Activated naive CD8-positive, alpha-beta T cell treated with anti-CD3 and anti-CD28 coated beads for 36 hours (primary cell): ENCODE results near the gene CYFIP2. TPM values are rescaled to one million over a fixed set of nuclear protein-coding genes. Genes with fewer than 3 reads are reported as not detected.
A peak's percentile ranks its signal among the peaks of the same experiment; 100 is the strongest.
"Not testable (repeated sequence)": the region's sequence is repeated elsewhere in the genome, so short reads cannot be mapped to it uniquely, and the experiment has no call there.

Experiments used
- DNase-seq: peaks from one replicate; pipeline ENCODE4 v3.0.0; 2021
- H3K27ac Mint-ChIP-seq: one replicate; pipeline ENCODE4 v1.8.0; 2022; ENCODE audit warnings: mild to moderate bottlenecking, moderate library complexity, mixed read lengths
- H3K27me3 Mint-ChIP-seq: one replicate; pipeline ENCODE4 v1.8.0; 2022; ENCODE audit warnings: mild to moderate bottlenecking, mixed read lengths
- H3K36me3 Mint-ChIP-seq: one replicate; pipeline ENCODE4 v1.8.0; 2021; ENCODE audit warnings: mild to moderate bottlenecking, mixed read lengths
- H3K4me1 Mint-ChIP-seq: one replicate; pipeline ENCODE4 v1.8.0; 2021; ENCODE audit warnings: mixed read lengths
- H3K4me3 Mint-ChIP-seq: one replicate; pipeline ENCODE4 v1.8.0; 2022; ENCODE audit warnings: mild to moderate bottlenecking, moderate library complexity, mixed read lengths
- H3K9me3 Mint-ChIP-seq: one replicate; pipeline ENCODE4 v1.8.0; 2022; ENCODE audit warnings: mixed read lengths
- total RNA-seq, 2 experiments: library from RNA; stranded (reverse); gene quantifications; one replicate each; pipeline ENCODE4 v1.2.3, GENCODE V29; 2021

CYFIP2 gene
- total RNA-seq, result 100 to 1,000 TPM; 324 to 325 TPM

DNA sequence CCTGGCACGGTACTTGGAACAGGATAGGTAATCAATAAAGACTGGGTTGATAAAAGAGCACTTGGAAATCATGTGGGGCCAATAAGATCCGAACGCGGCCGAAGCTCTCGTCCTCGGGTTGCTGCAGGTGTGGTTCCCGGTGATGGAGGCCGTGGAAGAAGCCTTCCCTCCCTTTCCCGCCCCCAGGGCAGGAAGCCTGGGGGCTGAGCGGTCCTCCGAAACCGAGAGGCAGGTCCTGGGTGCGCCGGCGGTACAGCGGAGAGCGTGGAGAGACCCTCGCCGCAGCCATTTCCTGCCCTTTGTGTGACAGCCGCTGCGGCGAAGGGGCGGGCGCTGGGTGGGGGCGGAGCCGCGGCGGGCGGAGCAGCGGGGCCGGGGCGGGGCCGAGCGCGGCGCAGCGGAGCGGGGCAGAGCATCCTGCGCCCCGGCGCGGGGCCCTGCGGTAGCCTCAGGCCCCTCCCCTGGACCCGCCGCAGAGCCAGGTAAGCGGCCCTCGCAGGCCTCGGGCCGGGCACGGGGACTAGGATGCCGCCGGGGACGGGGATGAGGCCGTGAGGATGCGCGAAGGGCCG lies at the start of gene CYFIP2:
CYFIP2 (plus strand) TSS at position 410 of the 572 bp plus-strand sequence. CDS start 19,239 bp downstream, outside the sequence.
- no peaks in the 10 kb centered on the region for H3K9me3 Mint-ChIP-seq
- H3K27me3 Mint-ChIP-seq, result no peaks in the 10 kb centered on the region
- peak; percentile 87 for DNase-seq
- H3K27ac Mint-ChIP-seq, result peak within 1 kb of the TSS; percentile 98
- H3K36me3 Mint-ChIP-seq, result peaks cover 43% of the 10 kb centered on the region
- peaks cover 65% of the 10 kb centered on the region for H3K4me1 Mint-ChIP-seq
- peak within 1 kb of the TSS; percentile 97 for H3K4me3 Mint-ChIP-seq

GRCh38 chr5:157216391-157217142 lies 49.4 kb upstream of the CYFIP2 start:
- no peak for DNase-seq
- Mint-ChIP-seq H3K4me1 (peaks cover 96% of the 10 kb centered on the region), H3K9me3 (peaks cover 13% of the 10 kb centered on the region), H3K4me3 (peak overlapping the region; percentile 65), H3K27ac (peak overlapping the region; percentile 89), H3K27me3 (no peaks in the 10 kb centered on the region), H3K36me3 (peaks cover 94% of the 10 kb centered on the region)

- H3K36me3 Mint-ChIP-seq, result peaks cover 92% of the 10 kb centered on the region
- peaks cover 8% of the 10 kb centered on the region for H3K9me3 Mint-ChIP-seq
Measured at GRCh38 chr5:157217289-157218024, 48.5 kb upstream of the CYFIP2 start.

DNA sequence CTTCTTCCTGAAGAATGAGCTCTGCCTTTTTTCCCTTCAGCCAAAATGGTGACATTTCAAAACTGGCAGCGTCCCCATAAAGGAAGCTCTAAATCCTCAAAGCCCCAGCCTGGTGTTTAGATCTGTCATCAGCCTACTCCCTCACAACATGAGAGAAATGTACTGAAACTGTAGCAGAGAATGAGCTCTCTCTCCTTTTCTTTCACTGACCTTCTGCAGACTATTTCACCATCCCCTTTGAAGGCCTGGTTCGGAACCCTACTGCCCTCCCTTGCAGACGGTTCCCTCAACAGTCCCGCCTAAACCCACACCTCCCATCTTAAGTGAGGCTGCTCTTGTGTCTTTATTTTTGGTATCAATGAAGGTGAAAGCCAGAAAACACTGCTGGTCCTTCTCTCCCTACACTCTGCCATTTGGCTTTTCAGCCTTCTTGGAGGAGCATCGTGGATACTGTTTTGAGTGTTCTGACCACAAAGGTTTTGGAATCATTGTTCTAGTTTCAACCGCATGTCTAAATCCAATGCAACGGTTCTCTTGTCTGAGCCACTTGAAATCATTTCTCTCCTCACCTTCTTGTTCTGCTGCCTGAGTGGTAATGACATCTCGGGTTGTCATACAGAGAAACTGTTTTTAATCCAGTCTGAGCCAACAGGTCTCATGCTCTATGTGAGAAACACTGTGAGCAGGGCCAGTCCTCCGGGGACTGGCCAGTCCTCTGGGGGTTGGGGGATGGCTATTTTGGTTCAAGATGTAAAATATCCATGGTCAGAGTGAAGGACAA lies 46.2 kb upstream of the CYFIP2 start:
- H3K36me3 Mint-ChIP-seq, result peaks cover 89% of the 10 kb centered on the region
- peaks cover 92% of the 10 kb centered on the region for H3K4me1 Mint-ChIP-seq
- peaks cover 4% of the 10 kb centered on the region for H3K9me3 Mint-ChIP-seq
- H3K4me3 Mint-ChIP-seq, result peak overlapping the region; percentile 59
- H3K27ac Mint-ChIP-seq, result peak overlapping the region; percentile 89
- no peaks in the 10 kb centered on the region for H3K27me3 Mint-ChIP-seq
- peak; percentile 51 for DNase-seq

More at GRCh38 chr5:157217289-157218024, 48.5 kb upstream of the CYFIP2 start:
- peak; percentile 57 for DNase-seq
- peak overlapping the region; percentile 49 for H3K4me3 Mint-ChIP-seq
- peaks cover 96% of the 10 kb centered on the region for H3K4me1 Mint-ChIP-seq
- H3K27me3 Mint-ChIP-seq, result no peaks in the 10 kb centered on the region
- peak overlapping the region; percentile 89 for H3K27ac Mint-ChIP-seq

DNA sequence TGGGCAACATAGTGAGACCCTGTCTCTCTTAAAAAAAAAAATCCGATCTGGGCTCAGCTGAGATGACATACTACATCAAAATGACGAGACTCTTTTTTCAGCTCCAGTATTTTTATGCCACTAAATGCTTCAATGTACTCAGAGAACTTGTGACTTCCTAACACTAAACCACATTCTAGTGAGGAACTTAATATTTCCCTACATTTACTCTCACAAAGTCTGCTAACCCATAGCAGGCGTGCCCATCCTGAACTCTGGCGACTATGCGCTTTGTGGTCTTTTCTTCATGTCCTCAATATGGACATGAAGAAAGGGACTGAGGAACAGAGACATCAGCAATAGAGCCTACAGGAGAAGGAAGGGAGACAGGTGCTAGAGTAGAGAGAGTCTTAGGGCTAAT lies 44.0 kb upstream of the CYFIP2 start:
- H3K4me1 Mint-ChIP-seq, result peaks cover 91% of the 10 kb centered on the region
- peaks cover 90% of the 10 kb centered on the region for H3K36me3 Mint-ChIP-seq
- peak overlapping the region; percentile 93 for H3K4me3 Mint-ChIP-seq
- H3K27ac Mint-ChIP-seq, result peak overlapping the region; percentile 99
- no peaks in the 10 kb centered on the region for H3K27me3 Mint-ChIP-seq
- H3K9me3 Mint-ChIP-seq, result peaks cover 2% of the 10 kb centered on the region
- DNase-seq, result no peak

DNA sequence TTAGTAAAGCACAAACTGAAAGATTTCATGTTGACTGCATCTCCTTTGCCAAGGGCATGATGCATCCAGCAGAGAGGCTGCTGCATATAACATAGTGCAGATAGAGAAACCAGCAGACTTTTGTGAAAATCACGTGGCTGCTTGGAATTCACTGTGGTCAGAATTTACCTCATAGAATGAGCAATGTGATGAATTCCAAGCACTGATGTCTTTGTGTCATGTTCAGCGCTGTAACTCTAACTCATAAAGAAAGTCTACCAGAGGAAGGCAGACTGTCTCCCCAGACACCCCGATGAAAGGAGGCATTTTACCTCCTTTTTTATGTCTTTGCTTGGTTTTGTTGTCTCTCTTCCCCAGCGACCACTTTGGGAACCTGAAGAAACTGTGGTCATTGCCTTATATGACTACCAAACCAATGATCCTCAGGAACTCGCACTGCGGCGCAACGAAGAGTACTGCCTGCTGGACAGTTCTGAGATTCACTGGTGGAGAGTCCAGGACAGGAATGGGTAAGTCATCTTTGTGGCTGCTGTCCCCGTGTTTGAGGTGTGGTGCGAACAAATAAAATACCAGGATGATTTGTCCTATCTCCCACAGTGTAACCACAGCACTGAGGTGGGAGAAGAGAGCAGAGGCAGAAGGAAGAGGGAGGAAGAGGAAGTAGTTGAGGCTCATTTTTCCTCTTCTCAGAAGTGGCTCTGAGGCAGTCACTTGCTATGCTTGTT lies 43.3 kb upstream of the CYFIP2 start:
- Mint-ChIP-seq H3K9me3 (peaks cover 2% of the 10 kb centered on the region), H3K4me3 (peak overlapping the region; percentile 93), H3K4me1 (peaks cover 88% of the 10 kb centered on the region), H3K27ac (peak overlapping the region; percentile 99), H3K27me3 (no peaks in the 10 kb centered on the region), H3K36me3 (peaks cover 89% of the 10 kb centered on the region)
- DNase-seq, result peak; percentile 73

DNA sequence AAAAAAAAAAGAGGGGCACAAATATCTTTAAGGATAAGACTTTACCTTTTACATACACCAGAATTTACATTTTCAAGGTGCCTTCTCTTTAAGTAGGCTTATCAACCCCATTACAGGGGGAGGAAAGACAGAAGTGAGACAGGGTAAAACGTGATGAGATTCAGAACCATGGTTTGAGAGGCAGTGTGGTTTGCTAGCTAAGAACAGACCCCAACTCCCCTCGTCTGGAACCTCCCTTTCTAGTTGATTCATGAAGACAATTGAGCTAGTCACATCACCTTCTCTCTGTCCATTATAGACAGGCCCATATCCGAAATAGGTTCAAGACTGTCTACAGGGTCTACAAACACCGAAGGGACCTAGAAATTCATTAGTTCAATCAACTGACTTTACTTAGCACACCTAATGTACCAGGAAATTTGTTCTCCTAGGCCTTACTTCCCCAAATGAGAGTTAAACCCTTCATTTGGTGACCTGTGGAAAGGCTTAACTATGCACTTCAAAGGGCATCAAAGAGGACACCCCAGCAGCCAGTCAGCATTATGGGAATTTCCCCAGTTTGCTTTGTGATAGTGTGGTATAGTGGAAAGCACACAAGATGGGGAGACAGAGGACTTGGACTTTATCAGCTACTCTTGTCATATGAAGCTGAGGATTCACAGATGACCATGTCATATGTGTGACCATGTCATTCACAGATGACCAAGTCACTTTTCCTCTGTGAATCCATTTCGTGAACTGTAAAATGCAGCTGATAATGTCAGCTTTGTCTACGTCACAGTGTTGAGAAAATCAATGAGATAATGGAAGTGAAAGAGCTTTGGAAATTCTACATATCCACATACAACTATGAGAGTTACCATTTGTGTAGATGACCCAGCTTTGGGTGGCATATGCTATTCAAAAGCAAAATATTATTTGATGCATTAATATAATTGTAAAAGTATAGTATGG lies 40.2 kb upstream of the CYFIP2 start:
- peaks cover 76% of the 10 kb centered on the region for H3K36me3 Mint-ChIP-seq
- H3K9me3 Mint-ChIP-seq, result peaks cover 2% of the 10 kb centered on the region
- H3K4me3 Mint-ChIP-seq, result peak overlapping the region; percentile 82
- peak overlapping the region; percentile 97 for H3K27ac Mint-ChIP-seq
- H3K27me3 Mint-ChIP-seq, result no peaks in the 10 kb centered on the region
- H3K4me1 Mint-ChIP-seq, result peaks cover 75% of the 10 kb centered on the region
- DNase-seq, result no peak

- no peak for DNase-seq
- Mint-ChIP-seq H3K36me3 (peaks cover 72% of the 10 kb centered on the region), H3K27ac (peak overlapping the region; percentile 74), H3K4me1 (peaks cover 74% of the 10 kb centered on the region), H3K9me3 (peaks cover 2% of the 10 kb centered on the region), H3K4me3 (no peak overlapping the region), H3K27me3 (no peaks in the 10 kb centered on the region)
Measured at GRCh38 chr5:157230610-157231009, 35.3 kb upstream of the CYFIP2 start.

DNA sequence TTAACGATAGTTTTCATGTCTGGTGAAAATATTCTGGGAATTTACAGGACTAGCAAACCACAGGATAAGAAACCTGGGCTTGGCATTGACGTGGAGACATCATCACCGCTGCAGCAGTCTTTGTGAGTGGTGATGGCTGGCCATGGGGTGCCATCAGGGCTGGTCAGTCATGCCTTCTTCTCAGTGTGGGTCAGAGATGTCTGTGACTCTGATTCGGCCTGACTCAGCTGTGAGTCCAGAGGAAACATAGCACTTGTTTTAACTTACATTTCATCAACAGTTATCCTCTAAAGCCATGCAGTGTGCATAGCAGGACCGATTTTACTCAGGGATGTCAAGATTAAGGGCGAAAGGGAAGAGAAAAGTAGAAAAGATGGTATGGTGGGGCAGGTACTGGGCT lies 33.2 kb upstream of the CYFIP2 start:
- Mint-ChIP-seq H3K4me1 (peaks cover 68% of the 10 kb centered on the region), H3K4me3 (peak overlapping the region; percentile 30), H3K27me3 (no peaks in the 10 kb centered on the region), H3K27ac (peak overlapping the region; percentile 82), H3K36me3 (peaks cover 68% of the 10 kb centered on the region), H3K9me3 (no peaks in the 10 kb centered on the region)
- DNase-seq, result no peak

DNA sequence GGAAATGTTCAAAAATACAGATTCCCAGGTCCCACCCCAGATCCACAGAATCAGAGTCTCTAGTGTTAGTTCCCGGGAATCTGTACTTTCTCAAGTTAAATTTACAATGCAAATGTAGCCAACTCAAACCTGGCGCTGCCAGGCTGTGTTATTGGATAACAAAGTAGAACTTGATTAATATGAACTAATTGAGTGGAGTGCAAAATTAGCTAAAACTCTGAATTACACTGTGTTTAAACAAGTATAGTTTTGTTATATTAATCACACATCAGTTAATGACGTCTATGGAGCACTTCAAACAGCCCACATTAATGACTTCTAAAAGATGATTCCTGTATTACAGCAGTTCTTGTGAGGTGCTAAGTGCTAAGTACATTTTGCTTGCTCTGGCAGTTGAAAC lies 32.4 kb upstream of the CYFIP2 start:
- H3K9me3 Mint-ChIP-seq, result no peaks in the 10 kb centered on the region
- H3K36me3 Mint-ChIP-seq, result peaks cover 70% of the 10 kb centered on the region
- peaks cover 67% of the 10 kb centered on the region for H3K4me1 Mint-ChIP-seq
- no peaks in the 10 kb centered on the region for H3K27me3 Mint-ChIP-seq
- peak overlapping the region; percentile 82 for H3K27ac Mint-ChIP-seq
- no peak for DNase-seq
- peak overlapping the region; percentile 30 for H3K4me3 Mint-ChIP-seq

DNA sequence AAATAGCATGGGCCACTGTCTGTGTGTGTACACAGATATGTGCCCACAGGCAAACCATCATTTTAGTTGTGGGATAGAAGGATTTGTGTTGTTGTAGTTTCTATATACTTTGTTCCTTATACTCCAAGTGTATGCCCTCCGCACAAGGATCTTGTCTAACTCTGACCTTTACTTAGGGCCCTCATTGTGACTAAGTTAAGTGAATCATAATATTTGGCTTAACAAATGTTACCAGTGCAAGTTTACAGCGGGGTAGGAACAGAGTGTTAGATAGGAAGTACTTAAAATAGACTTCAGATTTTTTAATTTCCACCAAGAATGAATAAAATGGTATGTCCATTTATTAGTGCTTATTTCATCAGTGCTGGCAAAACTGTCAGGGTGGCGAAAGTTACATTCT lies 29.5 kb upstream of the CYFIP2 start:
- H3K27ac Mint-ChIP-seq, result peak overlapping the region; percentile 61
- no peak for DNase-seq
- H3K27me3 Mint-ChIP-seq, result no peaks in the 10 kb centered on the region
- peaks cover 66% of the 10 kb centered on the region for H3K4me1 Mint-ChIP-seq
- no peaks in the 10 kb centered on the region for H3K9me3 Mint-ChIP-seq
- peaks cover 81% of the 10 kb centered on the region for H3K36me3 Mint-ChIP-seq
- no peak overlapping the region for H3K4me3 Mint-ChIP-seq

DNA sequence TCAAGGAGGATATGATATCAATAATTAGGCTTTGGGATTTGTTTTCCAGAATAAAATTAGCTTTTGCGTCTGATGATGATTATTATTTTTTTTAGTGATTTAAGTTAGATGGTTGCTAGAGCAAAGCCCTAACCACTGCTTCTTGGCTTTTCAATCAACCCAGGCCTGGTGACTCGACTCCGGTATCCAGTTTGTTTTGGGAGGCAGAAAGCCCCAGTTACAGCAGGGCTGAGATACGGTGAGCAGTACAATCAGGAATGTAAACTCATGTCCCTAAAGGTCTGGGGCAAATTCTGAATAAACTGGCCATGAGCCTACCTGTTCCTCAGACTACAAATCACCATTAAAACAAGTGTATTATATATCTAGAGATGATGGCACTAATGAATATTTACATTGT lies 24.4 kb upstream of the CYFIP2 start:
- DNase-seq, result no peak
- H3K27ac Mint-ChIP-seq, result peak overlapping the region; percentile 16
- no peak overlapping the region for H3K4me3 Mint-ChIP-seq
- H3K36me3 Mint-ChIP-seq, result peaks cover 91% of the 10 kb centered on the region
- H3K4me1 Mint-ChIP-seq, result peaks cover 66% of the 10 kb centered on the region
- no peaks in the 10 kb centered on the region for H3K27me3 Mint-ChIP-seq
- peaks cover 2% of the 10 kb centered on the region for H3K9me3 Mint-ChIP-seq

DNA sequence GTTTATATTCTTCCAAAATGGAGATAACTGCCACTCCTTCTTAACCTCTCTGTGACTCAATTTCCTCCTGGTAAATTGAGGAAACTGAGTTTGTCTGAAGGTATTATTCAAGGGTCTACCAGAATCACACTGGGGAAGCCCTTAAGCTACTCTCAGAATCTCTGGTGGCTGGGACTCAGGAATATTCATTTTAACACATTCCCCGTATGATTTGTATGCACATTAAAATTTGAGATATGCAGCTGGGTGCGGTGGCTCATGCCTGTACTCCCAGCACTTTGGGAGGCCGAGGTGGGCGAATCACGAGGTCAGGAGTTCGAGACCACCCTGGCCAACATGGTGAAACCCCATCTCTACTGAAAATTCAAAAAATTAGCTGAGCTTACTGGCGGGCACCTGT lies 21.2 kb upstream of the CYFIP2 start:
- Mint-ChIP-seq H3K36me3 (peaks cover 95% of the 10 kb centered on the region), H3K4me1 (peaks cover 78% of the 10 kb centered on the region), H3K27ac (peak overlapping the region; percentile 76)
- not testable (repeated sequence) for DNase-seq, H3K27me3 Mint-ChIP-seq, H3K4me3 Mint-ChIP-seq, H3K9me3 Mint-ChIP-seq
